Uterus (tissue), 4 donors: ENCODE measurements around the gene MIA2. TPM values are rescaled to one million over a fixed set of nuclear protein-coding genes. Genes with fewer than 3 reads are reported as not detected.
"Not testable (repeated sequence)": the region's sequence is repeated elsewhere in the genome, so short reads cannot be mapped to it uniquely, and the experiment has no call there.

Experiments used
- DNase-seq, 2 donors: peaks; one replicate each; pipeline ENCODE4 v3.0.0-alpha.2; 2019 to 2020
- H3K27ac ChIP-seq, 2 donors: fragments of 200-600 bp; sonication (generic); 1 replicate in 1 of 2; 2 replicates in 1 of 2; pipeline ENCODE4 v1.5.1; 2016 to 2018
- H3K27me3 ChIP-seq, 2 donors: fragments of 200-600 bp; sonication (generic); one replicate each; pipeline ENCODE4 v1.5.1; 2018 to 2019; ENCODE audit warnings: control low read depth in 1 of 2
- H3K36me3 ChIP-seq, 2 donors: fragments of 200-600 bp; sonication (generic); one replicate each; pipeline ENCODE4 v1.5.1; 2019; ENCODE audit warnings: control low read depth in 1 of 2
- H3K4me1 ChIP-seq, 2 donors: fragments of 200-600 bp; sonication (generic); one replicate each; pipeline ENCODE4 v1.5.1; 2018 to 2019; ENCODE audit warnings: control low read depth in 1 of 2
- H3K4me3 ChIP-seq, 2 donors: fragments of 200-600 bp; sonication (generic); 1 replicate in 1 of 2; 2 replicates in 1 of 2; pipeline ENCODE4 v1.5.1; 2018 to 2019; ENCODE audit warnings: mild to moderate bottlenecking in 1 of 2
- H3K9me3 ChIP-seq, 2 donors: fragments of 200-600 bp; sonication (generic); one replicate each; pipeline ENCODE4 v1.5.1; 2019; ENCODE audit warnings: control low read depth in 1 of 2
- POLR2A ChIP-seq, 2 donors: fragments of 450-650 bp; IDR thresholded peaks; one replicate each; pipeline ENCODE4 v1.6.1; 2016; ENCODE audit warnings: antibody characterized with exemption in 2 of 2, mild to moderate bottlenecking in 1 of 2, moderate library complexity in 1 of 2
- intact Hi-C: fragments of 100-400 bp; cut with DNase I; formaldehyde crosslinking; loops from one replicate; pipeline ENCODE4 v1.15.1; 2023; ENCODE audit warnings: low total_unique reads
- total RNA-seq, 4 donors: library from RNA; depleted of rRNA in 3 of 4; stranded (reverse); fragments of >200 nt in 3 of 4; gene quantifications; one replicate each; pipeline versions ENCODE4 v1.1.0 to v1.2.4, GENCODE V29; 2014 to 2023
- TF ChIP-seq, protein P1 (sequence below), 4 experiments: fragments of 200-600 bp in 2 of 4; fragments of 450-650 bp in 2 of 4; sonication (generic) in 2 of 4; IDR thresholded peaks; one replicate each; pipeline ENCODE4 v1.5.1; 2016 to 2019; ENCODE audit warnings: antibody characterized with exemption in 4 of 4, mild to moderate bottlenecking in 2 of 4, moderate library complexity in 1 of 4
- donor health status: DM: yes; HTN: yes; CAD: no.

Gene MIA2
- total RNA-seq, 4 donors from 2014 or later: 15.3 to 38.2 (median 23.9) TPM

DNA sequence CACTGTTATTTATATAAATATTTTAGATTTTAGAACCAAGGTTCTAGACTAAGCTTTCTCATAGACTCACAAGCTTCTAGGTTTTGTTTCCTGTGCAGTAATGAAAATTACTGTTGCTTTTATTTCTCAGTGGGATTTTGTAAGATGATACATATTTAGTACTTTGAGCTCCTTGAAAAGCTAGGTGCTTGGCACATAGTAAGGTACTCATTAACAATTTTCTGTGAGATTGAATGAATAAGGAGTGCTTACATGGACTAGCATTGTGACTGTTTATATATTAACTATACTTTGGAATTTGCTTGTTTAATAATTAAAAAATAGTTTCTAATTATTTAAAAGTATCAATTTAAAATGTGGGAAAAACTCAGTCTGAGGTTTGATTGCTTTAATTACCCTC lies 85.7 kb downstream of the MIA2 start:
- no peak overlapping the region for H3K27ac ChIP-seq
- TF ChIP-seq, protein P1, sequence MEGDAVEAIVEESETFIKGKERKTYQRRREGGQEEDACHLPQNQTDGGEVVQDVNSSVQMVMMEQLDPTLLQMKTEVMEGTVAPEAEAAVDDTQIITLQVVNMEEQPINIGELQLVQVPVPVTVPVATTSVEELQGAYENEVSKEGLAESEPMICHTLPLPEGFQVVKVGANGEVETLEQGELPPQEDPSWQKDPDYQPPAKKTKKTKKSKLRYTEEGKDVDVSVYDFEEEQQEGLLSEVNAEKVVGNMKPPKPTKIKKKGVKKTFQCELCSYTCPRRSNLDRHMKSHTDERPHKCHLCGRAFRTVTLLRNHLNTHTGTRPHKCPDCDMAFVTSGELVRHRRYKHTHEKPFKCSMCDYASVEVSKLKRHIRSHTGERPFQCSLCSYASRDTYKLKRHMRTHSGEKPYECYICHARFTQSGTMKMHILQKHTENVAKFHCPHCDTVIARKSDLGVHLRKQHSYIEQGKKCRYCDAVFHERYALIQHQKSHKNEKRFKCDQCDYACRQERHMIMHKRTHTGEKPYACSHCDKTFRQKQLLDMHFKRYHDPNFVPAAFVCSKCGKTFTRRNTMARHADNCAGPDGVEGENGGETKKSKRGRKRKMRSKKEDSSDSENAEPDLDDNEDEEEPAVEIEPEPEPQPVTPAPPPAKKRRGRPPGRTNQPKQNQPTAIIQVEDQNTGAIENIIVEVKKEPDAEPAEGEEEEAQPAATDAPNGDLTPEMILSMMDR (IDR thresholded peaks at IDR 0.05): no peak
- no peak for TF ChIP-seq POLR2A (IDR thresholded peaks at IDR 0.05)
- no peaks in the 10 kb centered on the region for H3K36me3 ChIP-seq
- intact Hi-C loops: no loop called here
- no peaks in the 10 kb centered on the region for H3K27me3 ChIP-seq
- H3K9me3 ChIP-seq: no peaks in the 10 kb centered on the region
- DNase-seq: no peak
- H3K4me1 ChIP-seq: no peaks in the 10 kb centered on the region
- no peak overlapping the region for H3K4me3 ChIP-seq

DNA sequence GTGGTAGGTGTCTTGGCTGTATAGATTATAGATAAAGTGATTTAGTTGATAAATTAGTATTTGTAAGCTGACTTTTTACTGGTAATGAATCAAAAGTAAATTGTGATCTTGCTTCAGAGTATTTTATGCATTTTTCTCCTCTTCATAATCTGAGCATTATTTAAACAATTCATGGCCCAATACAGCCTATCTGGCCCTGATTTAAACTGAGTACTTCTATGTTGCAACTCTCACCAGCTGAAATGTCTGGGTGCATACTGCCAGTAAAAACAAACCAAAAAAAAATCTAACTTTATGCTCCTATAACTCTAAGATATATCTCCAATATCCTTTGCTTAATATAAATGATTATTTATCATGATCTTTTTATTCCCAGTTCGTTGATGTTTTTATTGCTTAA lies 86.6 kb downstream of the MIA2 start:
- TF ChIP-seq POLR2A (IDR thresholded peaks at IDR 0.05): no peak
- TF ChIP-seq, protein P1 (IDR thresholded peaks at IDR 0.05): no peak
- Histone ChIP-seq H3K9me3 (no peaks in the 10 kb centered on the region), H3K27ac (no peak overlapping the region), H3K36me3 (no peaks in the 10 kb centered on the region), H3K4me1 (no peaks in the 10 kb centered on the region), H3K4me3 (no peak overlapping the region), H3K27me3 (no peaks in the 10 kb centered on the region)
- intact Hi-C loops: no loop called here
- DNase-seq: no peak

DNA sequence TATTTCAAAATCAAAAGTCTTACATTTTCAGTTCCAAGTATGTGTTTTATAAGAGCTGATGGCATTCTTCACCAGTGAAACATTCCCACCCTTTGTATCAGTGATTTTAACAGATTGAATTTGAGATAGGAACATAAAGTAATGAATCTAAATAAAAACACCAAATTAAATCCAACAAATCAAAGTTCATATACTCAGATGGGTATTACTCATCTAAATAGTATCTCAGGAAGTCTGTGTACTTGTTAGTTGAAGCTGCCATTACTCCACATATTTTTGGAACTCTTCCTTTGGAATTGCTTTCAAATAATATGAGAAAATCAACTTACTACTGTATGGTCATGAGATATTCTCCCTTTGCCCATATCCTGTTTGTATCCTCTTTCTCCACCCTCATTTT lies 89.1 kb downstream of the MIA2 start:
- Histone ChIP-seq H3K27me3 (no peaks in the 10 kb centered on the region), H3K36me3 (no peaks in the 10 kb centered on the region), H3K27ac (no peak overlapping the region), H3K9me3 (no peaks in the 10 kb centered on the region), H3K4me3 (no peak overlapping the region), H3K4me1 (no peaks in the 10 kb centered on the region)
- TF ChIP-seq, protein P1 (IDR thresholded peaks at IDR 0.05): no peak
- no peak for TF ChIP-seq POLR2A (IDR thresholded peaks at IDR 0.05)
- intact Hi-C loops: no loop called here
- no peak for DNase-seq

DNA sequence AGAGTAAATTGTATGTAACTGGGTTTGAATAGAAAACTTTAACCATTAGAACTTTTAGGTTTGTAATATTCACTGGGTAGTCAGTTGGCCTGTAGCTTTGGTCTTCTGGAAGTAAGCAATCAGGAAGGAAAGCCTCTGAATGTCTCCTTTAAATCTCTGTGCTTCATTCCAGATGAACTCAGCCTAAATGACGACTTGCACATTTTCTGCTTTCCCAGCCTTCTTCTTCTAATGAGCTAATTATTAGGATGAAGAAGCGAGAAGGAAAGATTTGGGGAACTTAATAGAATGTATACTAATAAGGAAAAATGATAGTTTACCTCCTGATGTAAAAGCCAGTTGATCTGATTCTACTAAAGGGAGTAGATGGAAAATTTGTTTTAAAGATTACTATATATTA lies 90.4 kb downstream of the MIA2 start:
- H3K36me3 ChIP-seq: no peaks in the 10 kb centered on the region
- H3K27ac ChIP-seq: no peak overlapping the region
- no peak for DNase-seq
- H3K4me1 ChIP-seq: no peaks in the 10 kb centered on the region
- no peaks in the 10 kb centered on the region for H3K9me3 ChIP-seq
- TF ChIP-seq, protein P1 (IDR thresholded peaks at IDR 0.05): no peak
- no peak for TF ChIP-seq POLR2A (IDR thresholded peaks at IDR 0.05)
- H3K27me3 ChIP-seq: no peaks in the 10 kb centered on the region
- H3K4me3 ChIP-seq: no peak overlapping the region
- intact Hi-C loops: no loop called here

DNA sequence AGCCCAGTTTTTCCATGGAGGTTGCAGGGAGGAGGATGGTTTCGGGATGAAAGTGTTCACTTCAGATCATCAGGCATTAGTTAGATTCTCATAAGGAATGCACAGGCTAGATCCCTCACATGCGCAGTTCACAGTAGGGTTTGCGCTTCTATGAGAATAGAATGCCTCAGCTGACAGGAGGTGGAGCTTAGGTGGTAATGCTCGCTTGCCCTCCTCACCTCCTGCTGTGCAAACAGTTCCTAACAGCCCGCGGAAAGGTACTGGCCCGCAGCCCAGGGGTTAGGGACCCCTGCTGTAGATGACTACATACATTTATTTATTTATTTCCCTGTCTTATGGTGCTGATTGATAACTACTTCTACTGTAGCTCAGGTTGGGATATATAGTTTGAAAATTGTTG lies 105.3 kb downstream of the MIA2 start:
- Histone ChIP-seq H3K9me3 (no peaks in the 10 kb centered on the region), H3K27me3 (no peaks in the 10 kb centered on the region), H3K4me1 (no peaks in the 10 kb centered on the region), H3K4me3 (no peak overlapping the region), H3K27ac (no peak overlapping the region), H3K36me3 (no peaks in the 10 kb centered on the region)
- no peak for DNase-seq
- intact Hi-C loops: no loop called here
- TF ChIP-seq, protein P1 (IDR thresholded peaks at IDR 0.05): no peak
- no peak for TF ChIP-seq POLR2A (IDR thresholded peaks at IDR 0.05)

DNA sequence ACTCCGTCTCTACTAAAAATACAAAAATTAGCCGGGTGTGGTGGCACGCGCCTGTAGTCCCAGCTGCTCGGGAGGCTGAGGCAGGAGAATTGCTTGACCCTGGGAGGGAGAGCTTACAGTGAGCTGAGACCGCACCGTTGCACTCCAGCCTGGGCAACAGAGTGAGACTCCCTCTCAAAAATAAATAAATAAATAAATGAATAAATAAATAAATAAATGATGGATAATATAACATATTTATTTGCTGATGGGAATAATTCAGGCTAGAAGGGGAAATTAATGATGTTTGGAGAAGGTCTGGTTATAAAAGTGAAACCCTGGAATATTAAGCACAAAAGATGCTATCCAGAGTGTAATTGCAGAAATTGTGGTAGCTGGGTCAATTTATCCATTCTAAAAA lies 107.4 kb downstream of the MIA2 start:
- not testable (repeated sequence) for H3K36me3 ChIP-seq

More for the DNA sequence above, 107.4 kb downstream of the MIA2 start:
- H3K4me1 ChIP-seq, intact Hi-C loops, H3K9me3 ChIP-seq, DNase-seq, H3K27me3 ChIP-seq, H3K27ac ChIP-seq, H3K4me3 ChIP-seq: not testable (repeated sequence)
